HEK293T (cell line): ENCODE results near the gene TRPM3.

ENCODE experiments used
- FOXK2 ChIP-seq: fragments of 450-650 bp; IDR thresholded peaks from 2 replicates; pipeline ENCODE4 v1.6.1; 2016; ENCODE audit warnings: mild to moderate bottlenecking
- FOXM1 ChIP-seq: fragments of 450-650 bp; IDR thresholded peaks from 2 replicates; pipeline ENCODE4 v1.6.1; 2017; ENCODE audit warnings: mild to moderate bottlenecking, borderline replicate concordance

DNA sequence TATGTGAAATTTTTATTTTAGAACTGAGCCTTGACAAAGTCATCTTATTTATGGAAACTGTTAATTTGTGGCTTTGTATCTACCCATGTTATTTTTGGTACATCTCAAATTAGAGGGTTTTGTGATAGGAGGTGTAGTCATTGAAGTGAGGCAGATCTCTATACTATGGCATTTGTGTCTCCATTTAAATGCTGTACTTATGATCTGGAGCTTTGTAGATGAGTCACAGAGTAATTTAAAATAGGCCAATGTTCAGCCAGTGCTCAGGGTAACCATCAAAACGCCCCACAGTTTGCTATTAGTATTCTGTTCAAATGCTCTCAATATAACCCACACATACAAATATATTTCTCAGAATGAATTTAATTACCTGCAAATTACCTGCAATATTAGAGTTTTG, 355.5 kb downstream of the TRPM3 start:
- TF ChIP-seq FOXK2, result no peak
- TF ChIP-seq FOXM1, result no peak
